NCI-H2081 (cell line): ENCODE measurements around the gene RNU2-1.
"Not testable (repeated sequence)": the region's sequence is repeated elsewhere in the genome, so short reads cannot be mapped to it uniquely, and the experiment has no call there.

Source experiments
- DNase-seq, 2 experiments: peaks; one replicate each; lab custom pipeline; 2025; lab: John Stamatoyannopoulos, UW

The RNU2-1 gene

GRCh38 chr17:43216369-43216761, 17.4 kb downstream of the RNU2-1 start:
- no peak for DNase-seq

- DNase-seq, result no peak
Observed at GRCh38 chr17:43215341-43215740, 18.4 kb downstream of the RNU2-1 start.

GRCh38 chr17:43213545-43213944, 20.2 kb downstream of the RNU2-1 start:
- no peak for DNase-seq

DNA sequence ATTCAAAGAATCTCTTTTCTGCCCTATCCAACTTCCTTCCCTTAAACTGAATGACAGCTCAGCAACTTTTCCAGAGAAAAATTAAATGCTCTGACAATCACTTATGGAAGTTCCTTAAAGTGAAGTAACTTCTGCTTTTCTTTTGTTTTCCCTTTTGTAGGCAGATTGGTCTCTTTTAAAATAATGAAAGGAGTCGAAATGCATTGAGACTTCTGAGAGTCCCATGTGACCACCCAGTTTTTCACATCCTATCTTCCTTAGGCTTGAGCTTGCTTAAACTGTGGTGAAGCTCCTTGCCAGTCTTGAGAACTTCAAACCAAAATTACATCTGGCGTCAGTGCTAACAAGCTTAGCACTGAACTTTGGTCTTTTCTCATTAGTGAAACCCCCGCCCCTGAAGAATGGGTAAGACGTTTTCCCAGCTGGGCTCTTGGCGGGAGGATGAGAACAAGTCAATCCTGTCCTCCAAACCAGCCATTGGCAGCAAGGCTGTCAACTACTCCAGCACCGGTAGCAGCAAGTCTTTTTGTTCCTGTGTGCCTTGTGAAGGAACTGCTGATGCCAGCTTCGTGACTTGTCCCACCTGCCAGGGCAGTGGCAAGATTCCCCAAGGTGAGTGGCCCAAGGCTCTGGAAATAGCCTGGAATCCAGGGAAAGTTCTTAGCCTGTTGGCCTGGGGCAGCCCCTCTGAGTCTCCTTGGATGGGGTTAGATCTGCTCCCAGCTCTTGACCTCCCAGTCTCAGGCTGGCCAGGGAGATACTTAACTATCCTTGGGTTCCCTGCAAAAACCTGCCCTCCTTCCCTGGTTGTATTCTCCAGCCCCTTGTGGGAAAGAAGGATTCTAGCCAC, 20.9 kb downstream of the RNU2-1 start:
- no peak for DNase-seq

- DNase-seq, result no peak
Observed at GRCh38 chr17:43211480-43212402, 22.0 kb downstream of the RNU2-1 start, which contains the start of gene TMEM106A. TSS of gene TMEM106A (plus strand) at chr17:43211875. CDS start at chr17:43213042, 1,167 bp downstream.

DNA sequence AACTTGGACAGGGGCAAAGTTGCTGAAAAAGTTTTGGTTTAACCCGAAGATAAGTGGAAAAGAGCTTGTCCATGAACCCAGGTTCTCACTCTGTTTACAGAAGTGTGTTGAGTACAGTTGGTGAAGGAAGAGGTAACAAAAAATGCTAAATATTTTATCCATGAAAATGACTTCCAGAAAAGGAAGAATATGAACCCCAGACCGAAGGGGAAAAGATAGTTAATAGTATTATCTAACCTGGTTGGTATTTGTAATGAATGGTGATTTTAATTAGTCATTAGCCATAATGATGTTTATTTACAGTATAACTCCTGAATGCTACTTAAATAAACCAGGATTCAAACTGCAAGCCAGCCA, 22.7 kb downstream of the RNU2-1 start:
- DNase-seq, result no peak

- no peak for DNase-seq
Observed at GRCh38 chr17:43210576-43210975, 23.2 kb downstream of the RNU2-1 start.

- DNase-seq, result not testable (repeated sequence)
Observed at GRCh38 chr17:43203013-43203412, 30.8 kb downstream of the RNU2-1 start.

DNA sequence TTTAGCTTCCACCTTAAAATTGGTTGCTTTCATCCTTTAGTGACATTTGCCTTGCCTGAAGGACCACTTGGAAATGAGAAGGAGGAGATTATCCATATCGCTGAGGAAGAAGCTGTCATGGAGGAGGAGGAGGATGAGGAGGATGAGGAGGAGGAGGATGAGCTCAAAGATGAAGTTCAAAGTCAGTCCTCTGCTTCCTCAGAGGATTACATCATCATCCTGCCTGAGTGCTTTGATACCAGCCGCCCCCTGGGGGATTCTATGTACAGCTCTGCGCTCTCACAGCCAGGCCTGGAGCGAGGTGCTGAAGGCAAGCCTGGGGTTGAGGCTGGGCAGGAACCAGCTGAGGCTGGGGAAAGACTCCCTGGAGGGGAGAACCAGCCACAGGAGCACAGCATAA, 33.6 kb downstream of the RNU2-1 start:
- no peak for DNase-seq

DNA sequence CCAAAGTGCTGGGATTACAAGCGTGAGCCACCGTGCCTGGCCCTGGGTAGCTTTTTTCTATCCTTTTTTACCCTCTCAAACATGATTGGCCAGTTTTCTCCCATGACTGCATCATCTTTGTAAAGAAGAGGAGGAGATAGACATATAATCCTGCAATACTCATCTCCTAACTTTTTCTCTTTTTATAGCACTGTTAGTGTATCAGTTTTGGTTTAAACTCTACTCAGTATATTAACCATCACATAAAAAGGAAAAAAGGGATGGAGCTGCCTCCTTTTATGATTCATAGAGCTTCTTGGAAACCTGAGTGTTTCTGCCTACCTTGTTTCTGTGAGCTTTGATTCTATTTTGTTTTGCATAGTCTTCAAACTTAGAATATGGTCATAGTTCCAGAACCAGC, 34.1 kb downstream of the RNU2-1 start:
- DNase-seq, result no peak

GRCh38 chr17:43193251-43193650, 40.5 kb downstream of the RNU2-1 start:
- no peak for DNase-seq

GRCh38 chr17:43186656-43187055, 47.1 kb downstream of the RNU2-1 start:
- DNase-seq, result not testable (repeated sequence)

DNA sequence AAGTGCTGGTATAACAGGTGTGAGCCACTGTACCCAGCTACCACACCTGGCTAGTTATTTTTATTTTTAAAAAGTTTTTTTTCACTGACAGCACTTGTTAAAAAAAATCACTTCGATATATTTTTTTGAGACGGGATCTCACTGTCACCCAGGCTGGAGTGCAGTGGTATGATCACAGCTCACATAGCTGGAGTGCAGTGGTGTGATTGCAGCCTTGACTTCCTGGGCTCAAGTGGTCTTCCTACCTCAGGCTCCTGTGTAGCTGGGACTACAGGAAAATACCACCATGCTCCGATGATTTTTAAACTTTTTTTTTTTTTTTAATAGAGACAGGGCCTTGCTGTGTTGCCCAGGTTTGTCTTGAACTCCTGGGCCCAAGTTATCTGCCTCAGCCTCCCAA, 49.9 kb downstream of the RNU2-1 start:
- DNase-seq, result no peak
